Endometrial microvascular endothelial cells (primary cell): ENCODE data around the gene AFF3. TPM values are rescaled to one million over a fixed set of nuclear protein-coding genes. Genes with fewer than 3 reads are reported as not detected.
"Not testable (repeated sequence)": the region's sequence is repeated elsewhere in the genome, so short reads cannot be mapped to it uniquely, and the experiment has no call there.

Experiments used
- in situ Hi-C: cut with HindIII; loops from 2 replicates; pipeline ENCODE4 v1.10.0; 2017; ENCODE audit warnings: low sequenced_read_pairs, low pct_unique_long_range_greater_than_20kb; ENCODE audit errors: inconsistent ontology term
- total RNA-seq: library from RNA; depleted of rRNA; stranded (reverse); fragments of >200 nt; gene quantifications from one replicate; pipeline ENCODE4 v1.2.3, GENCODE V29; 2015; ENCODE audit errors: inconsistent ontology term

The AFF3 gene
- total RNA-seq, 1 donor from 2014 or later = 19.5 TPM

- in situ Hi-C loops = not testable (repeated sequence)
These were observed 214.6 kb downstream of the AFF3 start for GRCh38 chr2:99927690-99928207.

- in situ Hi-C loops = no loop called here
These were observed 215.4 kb downstream of the AFF3 start for GRCh38 chr2:99926986-99927385.

DNA sequence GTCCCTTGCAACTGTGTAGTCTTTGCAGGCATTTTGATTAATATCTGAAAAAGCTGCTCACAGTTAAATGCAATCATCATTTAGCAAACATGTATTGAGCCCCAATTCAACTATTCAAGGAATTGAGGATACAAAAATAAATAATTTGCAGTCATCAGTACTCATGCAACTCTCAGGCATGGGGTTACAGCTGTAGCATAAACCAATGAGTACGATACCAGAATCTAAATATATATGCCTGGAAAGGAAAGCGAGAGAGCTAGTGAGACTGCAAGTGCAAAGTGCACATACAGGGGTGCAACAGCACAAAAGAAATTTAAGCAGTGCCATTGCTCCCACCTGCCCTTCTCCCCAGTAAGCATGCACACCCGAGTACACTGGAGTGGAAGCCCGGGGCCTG is 216.4 kb downstream of the AFF3 start:
- in situ Hi-C loops = no loop called here

GRCh38 chr2:99922664-99923063 is 219.7 kb downstream of the AFF3 start:
- in situ Hi-C loops = no loop called here

- in situ Hi-C loops = no loop called here
These were observed 220.5 kb downstream of the AFF3 start for GRCh38 chr2:99921903-99922302.

DNA sequence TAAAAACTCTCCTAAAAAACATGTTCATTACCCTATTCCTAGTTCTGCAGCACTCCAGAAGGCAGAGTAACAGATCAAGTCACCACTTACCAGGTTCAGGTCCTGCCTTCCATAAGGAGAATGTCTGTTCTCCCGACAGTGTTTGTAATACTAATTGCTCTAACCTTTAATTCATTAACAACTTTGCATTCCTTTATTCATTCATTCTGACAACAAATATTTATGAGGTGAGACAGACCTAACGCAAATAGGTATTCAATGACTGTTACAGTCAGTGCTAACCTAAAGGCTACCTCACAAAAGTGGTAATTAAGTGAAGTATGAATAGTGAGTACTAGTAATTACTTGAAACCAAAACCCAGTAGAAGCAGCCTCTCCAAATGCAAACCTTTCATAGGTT is 224.0 kb downstream of the AFF3 start:
- in situ Hi-C loops = no loop called here

- in situ Hi-C loops = no loop called here
These were observed 227.2 kb downstream of the AFF3 start for GRCh38 chr2:99915108-99915675.

DNA sequence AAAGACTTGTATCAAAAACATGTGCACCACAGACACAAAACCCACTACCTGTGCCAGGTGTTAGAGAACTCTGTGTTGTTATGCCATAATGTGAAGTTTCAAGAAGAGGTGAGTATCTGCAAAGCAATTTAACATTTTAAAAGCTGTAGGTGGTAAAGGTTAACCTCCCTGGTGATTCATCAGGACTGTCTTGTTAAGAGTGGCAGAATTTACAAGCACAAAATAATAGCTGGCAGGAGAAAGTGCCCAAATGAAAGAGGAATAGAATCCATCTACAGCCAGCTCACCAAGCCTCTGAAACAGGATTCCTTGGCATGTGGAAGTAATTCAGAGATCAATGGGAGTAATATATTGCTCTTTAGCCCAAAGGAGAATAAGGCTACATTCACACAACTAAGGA is 230.7 kb downstream of the AFF3 start:
- in situ Hi-C loops = no loop called here

GRCh38 chr2:99910902-99911301 is 231.5 kb downstream of the AFF3 start:
- in situ Hi-C loops = no loop called here

GRCh38 chr2:99905636-99906035 is 236.8 kb downstream of the AFF3 start:
- in situ Hi-C loops = no loop called here

DNA sequence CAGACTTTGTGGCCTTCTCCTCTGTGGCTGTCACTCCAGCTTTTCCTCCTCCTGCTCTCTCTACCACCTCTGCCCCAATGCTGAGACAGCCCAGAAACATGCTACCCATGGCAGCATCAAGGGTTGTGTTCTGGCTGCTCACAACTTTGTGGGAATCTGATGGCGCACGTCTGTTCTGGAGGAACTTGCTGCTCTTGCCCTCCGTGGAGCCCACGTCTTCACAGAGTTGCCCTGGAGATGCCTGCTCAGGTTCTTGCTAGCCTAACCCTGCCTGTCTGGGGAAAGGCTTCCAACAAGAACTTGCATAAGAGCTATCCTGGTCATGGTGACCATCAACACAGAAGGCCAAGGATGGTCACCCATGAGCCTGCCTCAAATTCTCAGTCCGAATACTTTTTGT is 237.4 kb downstream of the AFF3 start:
- in situ Hi-C loops = no loop called here

- in situ Hi-C loops = no loop called here
These were observed 238.4 kb downstream of the AFF3 start for GRCh38 chr2:99903981-99904380.

- in situ Hi-C loops = no loop called here
These were observed 241.8 kb downstream of the AFF3 start for GRCh38 chr2:99900556-99900955.

- in situ Hi-C loops = no loop called here
These were observed 242.5 kb downstream of the AFF3 start for GRCh38 chr2:99899882-99900281.

DNA sequence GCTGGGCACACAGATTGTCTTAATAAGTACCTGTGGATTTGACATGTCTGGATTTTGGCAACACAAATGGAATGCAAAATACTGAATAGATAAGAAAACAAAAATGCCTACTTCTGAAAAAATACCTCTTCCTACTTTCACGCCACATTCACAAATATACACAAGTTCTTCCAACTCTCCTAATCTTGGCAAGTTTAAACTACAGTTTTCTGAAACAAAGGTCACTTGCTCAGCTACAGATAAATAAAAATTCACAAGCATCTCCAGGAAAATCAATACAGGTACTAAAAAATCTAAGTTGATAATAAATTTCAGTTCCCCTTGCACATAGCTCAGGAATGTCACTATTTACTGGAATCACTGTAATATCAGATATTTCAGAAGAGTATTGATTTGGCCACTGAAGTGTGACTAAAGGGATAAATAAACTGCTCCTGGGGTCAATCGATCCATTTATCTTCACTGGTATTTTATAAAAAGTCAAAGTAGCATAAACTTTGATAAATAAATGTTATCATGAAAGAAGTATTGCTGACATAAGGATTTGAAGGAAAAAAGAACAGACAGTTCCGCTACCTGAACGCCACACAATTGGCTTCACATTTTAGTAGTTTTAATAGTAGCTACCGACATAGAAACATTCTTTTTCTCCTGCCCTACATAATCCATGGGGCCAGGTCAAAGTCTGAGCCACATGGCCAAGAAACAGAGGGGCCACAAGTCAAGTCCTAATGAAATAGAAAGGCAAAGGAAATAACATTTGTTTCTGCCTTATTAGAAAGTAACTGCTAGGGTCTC is 243.1 kb downstream of the AFF3 start:
- in situ Hi-C loops = no loop called here

GRCh38 chr2:99898336-99899048 is 243.9 kb downstream of the AFF3 start:
- in situ Hi-C loops = no loop called here

DNA sequence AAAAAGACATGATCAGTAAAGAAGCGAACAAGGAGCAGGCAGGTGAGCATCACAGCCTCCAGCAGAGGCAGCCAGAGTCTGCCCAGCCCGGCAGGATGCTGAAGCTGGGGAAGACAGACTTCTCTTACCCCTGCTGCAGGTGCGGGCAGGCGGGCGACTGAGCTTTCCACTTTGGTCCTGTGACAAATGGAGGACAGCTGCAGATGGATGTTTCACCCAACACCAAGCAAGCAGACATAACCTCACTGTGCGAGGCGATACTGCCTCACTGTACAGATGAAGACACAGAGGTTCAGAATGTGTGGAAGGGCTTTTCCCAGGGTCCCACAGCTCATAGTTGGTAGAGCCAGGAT is 251.0 kb downstream of the AFF3 start:
- in situ Hi-C loops = no loop called here

GRCh38 chr2:99890568-99891427 is 251.6 kb downstream of the AFF3 start:
- in situ Hi-C loops = no loop called here

DNA sequence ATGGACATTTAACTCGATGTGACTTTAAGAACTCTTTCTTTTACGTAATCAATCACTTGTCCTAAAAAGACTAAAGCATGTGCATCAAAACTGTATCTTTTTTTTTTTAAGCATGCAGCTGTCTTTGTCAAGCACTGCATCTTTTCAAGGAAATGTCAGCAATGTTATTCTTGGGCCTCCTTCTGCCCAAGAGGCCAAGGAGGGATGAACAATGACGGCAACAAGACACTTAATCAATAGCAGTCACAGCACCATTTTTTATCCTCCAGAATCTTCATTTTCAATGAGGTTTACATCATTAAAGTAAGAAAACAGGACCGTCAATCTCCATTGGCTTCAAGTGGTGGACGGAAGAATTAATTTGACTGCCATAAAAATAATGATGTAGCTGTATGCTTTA is 253.8 kb downstream of the AFF3 start:
- in situ Hi-C loops = no loop called here
